GM21367 (cell line): ENCODE results near the gene TBC1D3B.
"Not testable (repeated sequence)": the region's sequence is repeated elsewhere in the genome, so short reads cannot be mapped to it uniquely, and the experiment has no call there.

Experiments used
- ATAC-seq: cut with Tn5 transposase; IDR thresholded peaks from one replicate; pipeline ENCODE4 v1.9.1; 2021; ENCODE audit not compliant: unreplicated experiment

The TBC1D3B gene

GRCh38 chr17:36182176-36183000, 6.0 kb upstream of the TBC1D3B start:
- ATAC-seq = no peak

GRCh38 chr17:36181446-36182175, 5.2 kb upstream of the TBC1D3B start:
- ATAC-seq = not testable (repeated sequence)

GRCh38 chr17:36168836-36169235, 7.6 kb downstream of the TBC1D3B start:
- not testable (repeated sequence) for ATAC-seq

GRCh38 chr17:36153895-36154610, 22.4 kb downstream of the TBC1D3B start:
- no peak for ATAC-seq

- no peak for ATAC-seq
Observed at GRCh38 chr17:36152639-36153120, 23.8 kb downstream of the TBC1D3B start.

- no peak for ATAC-seq
Observed at GRCh38 chr17:36151891-36152638, 24.4 kb downstream of the TBC1D3B start.

- ATAC-seq = no peak
Observed at GRCh38 chr17:36149296-36149820, 27.1 kb downstream of the TBC1D3B start.

- no peak for ATAC-seq
Observed at GRCh38 chr17:36148559-36149295, 27.7 kb downstream of the TBC1D3B start.

- no peak for ATAC-seq
Observed at GRCh38 chr17:36147601-36148000, 28.8 kb downstream of the TBC1D3B start.

GRCh38 chr17:36144981-36145729, 31.3 kb downstream of the TBC1D3B start:
- ATAC-seq = no peak

- ATAC-seq = no peak
Observed at GRCh38 chr17:36144014-36144413, 32.4 kb downstream of the TBC1D3B start.

GRCh38 chr17:36142806-36143205, 33.6 kb downstream of the TBC1D3B start:
- ATAC-seq = no peak

- no peak for ATAC-seq
Observed at GRCh38 chr17:36142235-36142634, 34.2 kb downstream of the TBC1D3B start.

- ATAC-seq = no peak
Observed at GRCh38 chr17:36136439-36136838, 40.0 kb downstream of the TBC1D3B start.

GRCh38 chr17:36136036-36136435, 40.4 kb downstream of the TBC1D3B start:
- no peak for ATAC-seq

- no peak for ATAC-seq
Observed at GRCh38 chr17:36135465-36135864, 41.0 kb downstream of the TBC1D3B start.

- ATAC-seq = no peak
Observed at GRCh38 chr17:36133602-36134236, 42.7 kb downstream of the TBC1D3B start.

GRCh38 chr17:36132421-36132831, 44.0 kb downstream of the TBC1D3B start:
- no peak for ATAC-seq

- ATAC-seq = no peak
Observed at GRCh38 chr17:36131931-36132330, 44.5 kb downstream of the TBC1D3B start.
